ENCODE results near the gene CBLN4. TPM values are rescaled to one million over a fixed set of nuclear protein-coding genes. Genes with fewer than 3 reads are reported as not detected.

CBLN4 gene
- total RNA-seq, 2 experiments from 2014 or later = not detected

DNA sequence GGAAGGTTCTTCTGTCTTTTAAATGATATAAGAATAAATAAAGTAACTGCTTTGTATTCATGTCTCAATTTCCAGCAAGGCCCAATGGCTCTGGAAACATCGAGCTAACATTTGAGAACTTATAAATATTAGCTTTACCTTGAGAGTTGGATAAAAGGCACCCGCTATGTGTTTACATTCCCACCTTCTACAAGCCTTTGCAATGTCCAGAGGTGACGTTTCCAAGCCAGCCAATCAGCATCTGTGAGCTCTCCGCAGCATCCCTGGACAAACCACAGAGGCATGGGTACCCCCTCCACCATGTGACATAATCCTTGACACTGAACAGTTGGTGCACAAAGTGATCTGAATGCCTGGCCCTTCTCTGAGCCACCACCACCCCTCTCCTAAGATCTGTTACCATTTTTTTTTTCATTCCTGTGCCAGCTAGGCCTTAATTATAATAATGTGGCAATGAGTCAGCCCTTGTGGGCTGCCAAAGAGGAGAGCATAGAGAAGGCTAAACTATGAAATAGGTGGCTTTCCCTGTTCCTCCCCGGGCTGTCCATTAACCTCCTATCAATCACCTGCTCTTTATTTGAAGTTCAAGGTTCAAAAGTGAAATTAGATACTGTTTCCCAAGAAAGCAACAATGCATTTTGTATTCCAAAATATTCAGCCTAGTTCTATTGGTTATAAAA, 4.1 kb downstream of the CBLN4 start:
- no peak for DNase-seq (ENCODE audit: low spot score)
- no peak overlapping the region for H2AFZ ChIP-seq (ENCODE audit: low read length)
- CTCF ChIA-PET (ENCODE audit: unreplicated experiment) = no interaction called here
- no peaks in the 10 kb centered on the region for H3K9me3 ChIP-seq (ENCODE audit: low read length)
- no TSS peak for BruUV-seq (replicated peaks)
- no peak overlapping the region for H3K4me2 ChIP-seq (ENCODE audit: low read length)
- H3K27ac ChIP-seq (ENCODE audit: low read depth, low read length, poor library complexity, severe bottlenecking) = no peak overlapping the region
- no peaks in the 10 kb centered on the region for H3K79me2 ChIP-seq (ENCODE audit: insufficient read depth, low read depth, low read length)
- TF ChIP-seq EZH2phosphoT487 (IDR thresholded peaks at IDR 0.05; ENCODE audit: borderline replicate concordance, low read depth, low read length) = no peak
- TF ChIP-seq, protein P1, sequence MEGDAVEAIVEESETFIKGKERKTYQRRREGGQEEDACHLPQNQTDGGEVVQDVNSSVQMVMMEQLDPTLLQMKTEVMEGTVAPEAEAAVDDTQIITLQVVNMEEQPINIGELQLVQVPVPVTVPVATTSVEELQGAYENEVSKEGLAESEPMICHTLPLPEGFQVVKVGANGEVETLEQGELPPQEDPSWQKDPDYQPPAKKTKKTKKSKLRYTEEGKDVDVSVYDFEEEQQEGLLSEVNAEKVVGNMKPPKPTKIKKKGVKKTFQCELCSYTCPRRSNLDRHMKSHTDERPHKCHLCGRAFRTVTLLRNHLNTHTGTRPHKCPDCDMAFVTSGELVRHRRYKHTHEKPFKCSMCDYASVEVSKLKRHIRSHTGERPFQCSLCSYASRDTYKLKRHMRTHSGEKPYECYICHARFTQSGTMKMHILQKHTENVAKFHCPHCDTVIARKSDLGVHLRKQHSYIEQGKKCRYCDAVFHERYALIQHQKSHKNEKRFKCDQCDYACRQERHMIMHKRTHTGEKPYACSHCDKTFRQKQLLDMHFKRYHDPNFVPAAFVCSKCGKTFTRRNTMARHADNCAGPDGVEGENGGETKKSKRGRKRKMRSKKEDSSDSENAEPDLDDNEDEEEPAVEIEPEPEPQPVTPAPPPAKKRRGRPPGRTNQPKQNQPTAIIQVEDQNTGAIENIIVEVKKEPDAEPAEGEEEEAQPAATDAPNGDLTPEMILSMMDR (conservative IDR thresholded peaks at IDR 0.05; ENCODE audit: low read length) = no peak
- no peaks in the 10 kb centered on the region for H3K4me1 ChIP-seq (ENCODE audit: insufficient read depth, low read length, poor library complexity, severe bottlenecking)
- POLR2A ChIA-PET = no interaction called here
- no peaks in the 10 kb centered on the region for H3K9me2 ChIP-seq (ENCODE audit: insufficient read depth, low read length)
- H4K20me1 ChIP-seq (ENCODE audit: insufficient read depth, low read length) = no peaks in the 10 kb centered on the region
- no peaks in the 10 kb centered on the region for H3K36me3 ChIP-seq (ENCODE audit: insufficient read depth, low read length)
- no peak overlapping the region for H3K4me3 ChIP-seq (ENCODE audit: low read depth, low read length, poor library complexity, severe bottlenecking)
- intact Hi-C loops (cut with micrococcal nuclease; ENCODE audit: unreplicated experiment) = no loop called here

DNA sequence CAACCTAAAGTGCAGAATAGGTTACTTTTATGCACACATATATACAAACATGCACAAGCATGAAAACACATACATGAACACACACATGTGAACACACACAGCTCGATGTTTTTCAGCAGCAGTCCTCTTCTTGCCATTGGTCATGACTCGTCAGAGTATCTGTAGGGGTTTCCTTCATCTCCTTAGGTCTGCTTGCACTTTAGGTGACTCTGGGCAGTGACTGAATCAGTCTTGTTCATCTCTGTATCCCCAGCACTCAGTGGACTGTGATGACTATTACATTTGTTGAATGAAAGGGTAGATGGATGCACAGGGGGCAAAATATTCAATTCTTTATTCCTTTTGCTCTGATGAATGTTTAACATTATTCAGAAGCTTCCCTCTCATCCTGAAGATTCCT, 26.8 kb downstream of the CBLN4 start:
- Histone ChIP-seq H3K9me2 (ENCODE audit: insufficient read depth, low read length) (no peaks in the 10 kb centered on the region), H3K36me3 (ENCODE audit: insufficient read depth, low read length) (no peaks in the 10 kb centered on the region), H3K79me2 (ENCODE audit: insufficient read depth, low read depth, low read length) (no peaks in the 10 kb centered on the region), H3K4me3 (ENCODE audit: low read depth, low read length, poor library complexity, severe bottlenecking) (no peak overlapping the region), H4K20me1 (ENCODE audit: insufficient read depth, low read length) (no peaks in the 10 kb centered on the region), H3K4me2 (ENCODE audit: low read length) (no peak overlapping the region), H3K27ac (ENCODE audit: low read depth, low read length, poor library complexity, severe bottlenecking) (no peak overlapping the region), H2AFZ (ENCODE audit: low read length) (no peak overlapping the region), H3K4me1 (ENCODE audit: insufficient read depth, low read length, poor library complexity, severe bottlenecking) (no peaks in the 10 kb centered on the region), H3K9me3 (ENCODE audit: low read length) (no peaks in the 10 kb centered on the region)
- TF ChIP-seq, protein P1 (conservative IDR thresholded peaks at IDR 0.05; ENCODE audit: low read length) = no peak
- TF ChIP-seq EZH2phosphoT487 (IDR thresholded peaks at IDR 0.05; ENCODE audit: borderline replicate concordance, low read depth, low read length) = no peak
- intact Hi-C loops (cut with micrococcal nuclease; ENCODE audit: unreplicated experiment) = no loop called here
- CTCF ChIA-PET (ENCODE audit: unreplicated experiment) = no interaction called here
- DNase-seq (ENCODE audit: low spot score) = no peak
- BruUV-seq (replicated peaks) = no TSS peak
- POLR2A ChIA-PET = interaction anchor here (0.6 to 0.7 kb wide), 2 partner anchors 230 to 664 kb away, joined by 3 read pairs; no protein-coding TSS in a partner anchor

DNA sequence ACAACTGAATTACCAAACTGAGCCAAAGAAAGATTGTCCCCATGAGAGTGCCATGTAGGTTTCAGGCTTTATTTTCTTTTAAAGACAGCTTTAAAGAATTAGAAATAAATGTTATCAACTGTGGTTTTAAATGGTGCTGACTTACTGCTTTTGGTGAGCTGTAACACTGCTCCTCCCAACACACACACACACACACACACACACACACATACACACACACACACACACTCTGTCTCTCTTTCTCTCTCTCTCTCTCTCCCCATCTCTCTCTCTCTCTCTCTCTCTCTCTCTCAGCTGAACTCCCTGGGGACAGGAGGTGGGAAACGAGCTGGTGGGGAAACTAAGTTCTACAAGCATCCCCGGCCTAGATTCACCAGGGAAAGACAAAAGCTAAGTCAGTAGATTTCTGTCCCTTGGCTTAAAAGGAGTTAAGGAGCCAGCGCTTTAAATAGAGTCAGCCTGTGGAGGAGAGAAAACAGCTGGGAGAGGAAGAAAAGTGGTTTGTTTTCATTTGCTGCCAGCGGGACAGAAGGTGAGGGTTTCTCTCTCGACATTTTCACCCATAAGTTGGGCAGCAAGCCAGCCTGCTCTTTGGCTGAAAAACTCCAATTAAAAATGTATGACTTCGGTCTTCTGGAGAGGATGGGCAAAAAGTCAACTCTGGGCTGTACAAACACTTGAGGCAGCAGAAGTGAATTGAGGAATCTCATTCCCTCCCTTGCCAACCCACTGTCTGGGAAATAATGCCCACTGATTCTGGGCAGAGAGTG, 27.4 kb downstream of the CBLN4 start:
- no peaks in the 10 kb centered on the region for H3K9me2 ChIP-seq (ENCODE audit: insufficient read depth, low read length)
- no peaks in the 10 kb centered on the region for H3K79me2 ChIP-seq (ENCODE audit: insufficient read depth, low read depth, low read length)
- H3K27ac ChIP-seq (ENCODE audit: low read depth, low read length, poor library complexity, severe bottlenecking) = no peak overlapping the region
- H3K9me3 ChIP-seq (ENCODE audit: low read length) = no peaks in the 10 kb centered on the region
- no peak overlapping the region for H3K4me3 ChIP-seq (ENCODE audit: low read depth, low read length, poor library complexity, severe bottlenecking)
- BruUV-seq (replicated peaks) = no TSS peak
- no peak overlapping the region for H3K4me2 ChIP-seq (ENCODE audit: low read length)
- H2AFZ ChIP-seq (ENCODE audit: low read length) = no peak overlapping the region
- ChIA-PET CTCF (ENCODE audit: unreplicated experiment) (interaction anchor here (0.6 kb wide), 1 partner anchor 1681 kb away, joined by 5 read pairs; no protein-coding TSS in a partner anchor), POLR2A (no interaction called here)
- H3K36me3 ChIP-seq (ENCODE audit: insufficient read depth, low read length) = no peaks in the 10 kb centered on the region
- no peaks in the 10 kb centered on the region for H4K20me1 ChIP-seq (ENCODE audit: insufficient read depth, low read length)
- no peak for DNase-seq (ENCODE audit: low spot score)
- intact Hi-C loops (cut with micrococcal nuclease; ENCODE audit: unreplicated experiment) = no loop called here
- TF ChIP-seq, protein P1 (conservative IDR thresholded peaks at IDR 0.05; ENCODE audit: low read length) = no peak
- no peak for TF ChIP-seq EZH2phosphoT487 (IDR thresholded peaks at IDR 0.05; ENCODE audit: borderline replicate concordance, low read depth, low read length)
- no peaks in the 10 kb centered on the region for H3K4me1 ChIP-seq (ENCODE audit: insufficient read depth, low read length, poor library complexity, severe bottlenecking)

All from OCI-LY7 (cell line).